ENCODE measurements around the gene FGD3.

The FGD3 gene

GRCh38 chr9:92960561-92961290 lies 13.4 kb downstream of the FGD3 start:
- DNase-seq, result no peak

DNA sequence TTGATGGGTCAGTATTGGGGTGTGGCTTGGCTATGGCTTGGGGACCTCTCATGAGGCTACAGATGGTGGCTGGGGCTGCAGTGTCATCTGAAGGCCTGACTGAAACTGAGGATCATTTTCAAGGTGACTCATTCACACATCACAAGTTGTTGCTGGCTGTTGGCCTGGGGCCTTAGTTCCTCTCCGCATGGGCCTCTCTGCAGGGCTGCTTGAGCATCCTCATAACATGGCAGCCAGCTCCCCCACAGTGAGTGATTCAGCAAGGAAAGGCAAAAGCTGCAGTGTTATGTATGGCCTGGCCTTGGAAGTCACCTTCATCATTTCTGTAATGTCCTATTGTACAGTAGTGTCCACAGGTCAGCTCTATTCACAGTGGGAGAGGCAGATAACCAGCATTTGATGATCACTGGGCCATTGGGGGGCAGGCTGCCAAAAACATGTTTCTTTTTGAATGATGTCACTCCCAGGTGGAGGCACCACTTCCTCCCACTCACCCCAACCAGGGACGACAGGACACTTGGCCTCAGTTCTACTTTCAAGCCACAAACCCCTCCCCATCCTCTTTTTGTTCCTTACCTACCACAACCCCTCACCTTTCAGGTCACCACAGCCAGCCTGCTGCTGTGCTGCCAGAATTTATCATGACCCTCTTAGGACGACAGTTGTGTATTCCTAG lies 14.4 kb downstream of the FGD3 start:
- peak; percentile 72 for DNase-seq

GRCh38 chr9:92962303-92962649 lies 15.0 kb downstream of the FGD3 start:
- DNase-seq, result no peak

DNA sequence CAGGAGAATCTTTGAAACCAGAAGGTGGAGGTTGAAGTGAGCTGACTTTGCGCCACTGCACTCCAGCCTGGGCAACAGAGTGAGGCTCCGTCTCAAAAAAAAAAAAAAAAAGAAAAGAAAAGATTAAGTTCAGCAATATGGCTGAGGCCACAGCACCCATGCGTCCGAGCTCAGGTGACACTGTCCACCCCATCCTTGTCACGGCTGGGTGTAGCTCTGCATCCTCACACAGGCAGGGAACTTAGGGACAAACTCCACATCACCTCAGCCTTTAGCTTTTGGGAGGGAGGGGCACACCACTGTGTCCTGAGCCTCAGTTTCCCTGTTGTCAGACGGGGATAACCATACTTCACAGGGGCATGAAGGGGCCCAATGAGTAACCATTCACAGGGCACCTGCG lies 15.5 kb downstream of the FGD3 start:
- no peak for DNase-seq

DNA sequence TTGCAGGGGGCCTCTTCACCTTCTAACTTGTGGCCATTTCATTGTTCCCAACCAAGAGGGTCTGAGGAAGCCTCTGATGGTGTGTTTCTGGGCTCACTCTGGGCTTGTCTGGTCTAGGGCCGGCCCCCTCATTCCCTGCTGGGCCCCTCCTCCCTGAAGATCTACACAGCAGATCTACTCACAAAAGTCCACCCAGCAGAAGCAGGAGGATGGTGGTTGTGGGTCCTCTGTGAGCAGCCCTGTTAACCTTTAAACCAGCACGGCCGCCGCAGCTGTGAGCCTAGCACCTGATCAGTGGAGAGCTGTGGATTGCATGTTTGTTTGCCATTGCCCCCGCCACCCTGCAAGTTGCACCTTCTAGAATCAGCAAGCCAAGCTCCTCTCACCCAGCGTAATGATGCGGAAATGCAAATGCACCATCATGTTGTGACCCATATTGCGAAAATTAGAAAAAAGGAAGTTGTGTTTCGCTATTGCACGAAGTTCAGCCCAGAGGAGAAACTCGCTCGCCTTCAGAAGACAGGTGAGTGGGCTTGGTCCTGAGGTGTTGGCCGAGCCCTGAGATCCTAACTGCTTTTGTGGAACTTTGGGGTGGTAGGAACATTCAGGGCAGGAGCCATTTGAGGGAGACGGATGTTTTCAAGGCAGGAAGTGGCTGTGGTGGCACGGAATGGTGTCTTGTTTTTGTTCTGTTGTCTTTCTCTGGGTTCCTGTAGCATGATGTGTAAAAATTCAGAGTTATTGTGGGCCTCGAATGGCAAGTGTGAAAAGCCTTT lies 16.7 kb downstream of the FGD3 start:
- DNase-seq, result peak; percentile 74

GRCh38 chr9:92964607-92965060 lies 17.3 kb downstream of the FGD3 start:
- peak; percentile 60 for DNase-seq

- peak; percentile 63 for DNase-seq
Observed at GRCh38 chr9:92965061-92965758, 17.9 kb downstream of the FGD3 start.

DNA sequence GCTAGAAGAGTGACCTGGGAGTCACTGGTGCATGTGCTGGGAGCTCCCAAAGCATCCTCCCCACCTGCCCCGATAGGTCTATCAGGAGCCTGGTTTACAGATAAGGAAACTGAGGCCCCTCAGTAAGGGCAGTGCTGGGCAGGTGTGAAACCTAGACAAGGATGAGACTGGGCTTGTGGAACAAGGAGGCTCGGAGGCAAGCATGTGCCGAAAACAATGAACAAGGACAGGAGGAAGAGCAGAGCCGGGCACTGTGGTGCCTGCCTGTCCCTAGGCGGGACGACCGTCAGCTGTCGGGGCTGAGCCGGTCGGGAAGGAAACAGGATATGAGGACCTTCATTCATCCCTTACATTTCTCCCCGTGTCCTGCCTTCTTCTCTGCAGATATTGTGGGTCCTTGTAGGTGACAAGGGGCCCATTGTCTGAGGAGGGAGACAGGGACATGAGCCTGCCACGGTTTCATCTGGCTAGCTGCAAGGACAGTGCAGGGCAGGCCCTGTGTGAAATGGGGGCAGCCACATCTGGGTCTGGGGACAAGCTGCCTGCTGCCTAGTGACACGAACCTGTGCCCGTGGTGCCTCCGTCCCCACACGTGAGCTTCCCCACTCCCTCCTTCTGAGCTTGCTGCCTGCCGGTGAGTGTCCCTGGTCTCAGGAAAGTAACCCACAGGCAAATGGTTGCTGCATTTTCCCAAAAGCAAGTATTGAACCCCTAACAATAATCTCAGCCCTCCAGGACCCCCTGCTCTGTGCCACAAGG lies 18.6 kb downstream of the FGD3 start:
- DNase-seq, result no peak

- no peak for DNase-seq
Observed at GRCh38 chr9:92966518-92966800, 19.1 kb downstream of the FGD3 start.

- DNase-seq, result no peak
Observed at GRCh38 chr9:92968081-92968480, 20.8 kb downstream of the FGD3 start.

DNA sequence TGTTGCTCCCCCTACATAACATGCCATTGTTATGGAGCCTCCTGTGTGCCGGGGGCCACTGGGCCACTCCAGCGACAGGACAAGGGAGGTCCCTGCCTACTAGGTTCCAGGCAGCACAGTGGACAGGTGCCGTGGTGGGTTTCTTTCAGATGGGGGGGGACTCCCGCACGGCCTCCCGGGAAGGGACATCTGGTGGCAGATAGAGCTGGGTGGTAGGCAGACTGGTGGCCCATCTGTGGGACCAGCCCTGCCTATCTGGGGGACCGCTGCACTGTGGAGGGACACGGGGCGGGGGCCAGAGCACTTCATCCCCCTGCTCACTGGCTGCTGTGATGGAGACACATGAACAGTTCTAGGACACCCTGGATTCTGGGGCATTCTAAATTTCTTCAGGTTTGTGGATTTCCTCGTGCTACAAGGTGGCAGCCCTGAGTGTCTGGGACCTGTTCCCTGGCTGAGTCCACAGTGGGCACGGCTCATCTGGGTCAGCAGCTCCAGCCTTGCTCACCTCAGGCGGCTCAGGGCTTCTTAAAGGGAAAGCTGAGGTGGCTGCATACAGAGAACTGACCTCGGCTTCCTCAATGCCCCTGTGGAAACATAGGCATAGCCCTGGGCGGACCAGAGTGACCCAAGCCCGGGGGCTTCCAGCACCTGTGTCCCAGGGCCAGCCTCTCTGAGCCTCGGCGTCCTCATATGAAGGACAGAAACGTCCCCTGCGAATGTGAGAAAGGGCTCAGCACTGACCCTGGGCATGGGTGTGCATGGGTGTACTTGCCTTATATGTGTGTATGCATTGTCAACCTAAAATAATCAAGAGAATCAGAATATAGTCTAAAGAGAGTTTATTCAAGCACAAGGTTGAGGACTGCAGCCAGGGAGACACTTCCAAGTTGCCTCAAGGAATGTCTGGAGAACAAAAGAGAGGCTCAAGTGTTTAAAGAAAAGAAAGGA lies 22.5 kb downstream of the FGD3 start:
- DNase-seq, result no peak

GRCh38 chr9:92970467-92970923 lies 23.2 kb downstream of the FGD3 start:
- no peak for DNase-seq

- DNase-seq, result no peak
Observed at GRCh38 chr9:92971121-92971520, 23.8 kb downstream of the FGD3 start.

- DNase-seq, result no peak
Observed at GRCh38 chr9:92971776-92972175, 24.5 kb downstream of the FGD3 start.

GRCh38 chr9:92973700-92974099 lies 26.4 kb downstream of the FGD3 start:
- no peak for DNase-seq

DNA sequence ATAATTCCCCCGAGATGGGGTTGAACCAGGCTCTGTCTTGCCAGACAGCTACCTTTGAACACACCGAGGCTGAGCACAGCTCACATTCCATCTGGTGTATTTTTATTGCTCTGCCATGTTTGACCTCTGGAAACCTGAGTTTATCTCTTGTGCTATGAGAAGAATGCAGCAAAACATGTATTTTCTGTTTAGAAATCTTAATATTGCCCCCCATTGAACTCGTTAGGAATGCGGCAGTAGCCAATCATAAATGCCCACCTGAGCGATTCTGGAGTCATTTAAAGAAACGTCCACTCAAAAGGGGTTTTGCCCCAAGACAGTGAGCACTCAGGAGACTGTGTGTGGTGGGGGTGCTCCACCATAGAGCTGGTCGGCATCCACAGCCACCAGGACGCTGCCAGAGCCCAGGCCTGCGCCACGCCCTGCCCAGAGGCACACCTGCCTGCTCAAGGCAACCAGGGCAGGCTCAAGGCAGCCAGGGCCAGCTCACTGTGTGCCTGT lies 26.9 kb downstream of the FGD3 start:
- DNase-seq, result no peak

- no peak for DNase-seq
Observed at GRCh38 chr9:92974761-92975755, 27.7 kb downstream of the FGD3 start.

GRCh38 chr9:92976431-92976830 lies 29.1 kb downstream of the FGD3 start:
- DNase-seq, result no peak

- DNase-seq, result no peak
Observed at GRCh38 chr9:92977279-92977678, 30.0 kb downstream of the FGD3 start.

GRCh38 chr9:92978345-92978875 lies 31.1 kb downstream of the FGD3 start:
- no peak for DNase-seq
